Mucosa of descending colon (tissue), 3 donors: ENCODE data around the gene STUB1. TPM values are rescaled to one million over a fixed set of nuclear protein-coding genes. Genes with fewer than 3 reads are reported as not detected.

ENCODE experiments used
- ATAC-seq: fragments of 200-7000 bp; cut with Tn5 transposase; one replicate; pipeline ENCODE4 v1.9.1; 2020; ENCODE audit warnings: mild to moderate bottlenecking, moderate library complexity
- DNase-seq, 3 donors: peaks; one replicate each; pipeline ENCODE4 v3.0.0-alpha.2; 2020
- H3K36me3 ChIP-seq: fragments of 200-600 bp; one replicate; pipeline ENCODE4 v1.8.0; 2021; ENCODE audit warnings: low read depth, mild to moderate bottlenecking
- H3K4me1 ChIP-seq: fragments of 200-600 bp; one replicate; pipeline ENCODE4 v1.8.0; 2021; ENCODE audit warnings: low read depth, mild to moderate bottlenecking
- H3K4me3 ChIP-seq: fragments of 200-600 bp; one replicate; pipeline ENCODE4 v1.8.0; 2021; ENCODE audit warnings: mild to moderate bottlenecking
- H3K9me3 ChIP-seq: fragments of 200-600 bp; one replicate; pipeline ENCODE4 v1.8.0; 2021; ENCODE audit warnings: mild to moderate bottlenecking
- intact Hi-C, 2 donors: fragments of 100-400 bp; cut with DNase I in 1 of 2; cut with micrococcal nuclease in 1 of 2; formaldehyde crosslinking; loops; one replicate each; pipeline versions ENCODE4 v1.11.0 to v1.11.1; 2022; cut with DNase I, micrococcal nuclease
- long read RNA-seq, 2 donors: library from polyadenylated mRNA; unstranded; transcript quantifications; one replicate each; pipeline ENCODE4 v2.0.0, GENCODE V29; 2019 to 2021
- total RNA-seq, 3 donors: library from RNA; stranded (reverse); fragmentation: NEBNext Ultra II Directional in 2 of 3; extraction: Animal tissue kit (Norgen Biotek cat#: 25700) in 2 of 3; gene quantifications; one replicate each; pipeline versions ENCODE4 v1.2.1 to v1.2.4, GENCODE V29; 2021 to 2023
- TF ChIP-seq, protein P1 (sequence below): fragments of 200-600 bp; IDR thresholded peaks from one replicate; pipeline ENCODE4 v1.8.0; 2022; ENCODE audit warnings: antibody characterized with exemption, mild to moderate bottlenecking
- donor health status: DM: no; HTN: no; CAD: no; lungs with moderate emphysema.
- donor health status: DM: no; HTN: no; CAD: no.
- donor health status: DM: no; HTN: yes; CAD: no.

STUB1 gene
- 100 to 1,000 TPM in 2 of 3 donors, 10 to 100 TPM in 1; 77.8 to 119 (median 108) TPM for total RNA-seq
- long read RNA-seq, donor 1, transcript STUB1-201 (7 exons, 1,472 nt): major isoform, 293 of 342 reads
- long read RNA-seq, donor 1, partial matches to known transcripts: 18 of 342 reads
- long read RNA-seq, donor 1, other reads (novel, unspliced or antisense): 24 of 342 reads
- long read RNA-seq, donor 2, transcript STUB1-201 (7 exons, 1,472 nt): major isoform, 16 of 19 reads
- long read RNA-seq, donor 2, partial matches to known transcripts: 2 of 19 reads
- long read RNA-seq, donor 2, other reads (novel, unspliced or antisense): 1 of 19 reads

DNA sequence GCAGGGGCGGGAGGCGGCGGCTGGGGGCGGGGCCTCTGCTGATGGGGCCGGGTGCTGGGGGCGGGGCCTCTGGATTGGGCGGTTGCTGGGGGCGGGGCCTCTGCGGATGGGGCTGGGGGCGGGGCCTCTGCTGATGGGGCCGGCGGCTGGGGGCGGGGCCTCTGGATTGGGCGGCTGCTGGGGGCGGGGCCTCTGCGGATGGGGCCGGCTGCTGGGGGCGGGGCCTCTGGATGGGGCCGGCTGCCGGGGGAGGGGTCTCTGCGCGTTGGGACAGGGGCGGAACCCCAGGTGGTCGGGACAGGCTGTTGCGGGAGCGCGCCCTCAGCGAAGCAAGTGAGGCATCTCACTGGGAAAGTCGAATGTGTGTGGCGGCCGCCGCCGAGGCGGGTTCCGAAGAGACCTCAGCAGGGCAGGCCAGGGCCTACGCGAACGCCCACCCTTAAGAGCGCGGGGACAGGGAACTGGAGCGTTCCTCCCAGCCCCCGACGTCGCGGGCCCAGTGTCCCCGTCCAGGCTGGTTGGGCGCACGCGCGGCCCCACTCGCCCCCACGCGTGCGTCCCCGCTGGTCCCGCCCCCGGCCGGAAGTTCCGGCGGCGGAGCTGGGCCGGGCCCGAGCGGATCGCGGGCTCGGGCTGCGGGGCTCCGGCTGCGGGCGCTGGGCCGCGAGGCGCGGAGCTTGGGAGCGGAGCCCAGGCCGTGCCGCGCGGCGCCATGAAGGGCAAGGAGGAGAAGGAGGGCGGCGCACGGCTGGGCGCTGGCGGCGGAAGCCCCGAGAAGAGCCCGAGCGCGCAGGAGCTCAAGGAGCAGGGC, at the start of gene STUB1:
STUB1 (plus strand) TSS at position 597 of the 811 bp plus-strand sequence; CDS start at position 713, 116 bp downstream.
- intact Hi-C loops: no loop called here
- Histone ChIP-seq H3K9me3 (no peaks in the 10 kb centered on the region), H3K4me1 (peaks cover 67% of the 10 kb centered on the region), H3K4me3 (peak within 1 kb of the TSS; percentile 70), H3K36me3 (peaks cover 5% of the 10 kb centered on the region)
- TF ChIP-seq, protein P1, sequence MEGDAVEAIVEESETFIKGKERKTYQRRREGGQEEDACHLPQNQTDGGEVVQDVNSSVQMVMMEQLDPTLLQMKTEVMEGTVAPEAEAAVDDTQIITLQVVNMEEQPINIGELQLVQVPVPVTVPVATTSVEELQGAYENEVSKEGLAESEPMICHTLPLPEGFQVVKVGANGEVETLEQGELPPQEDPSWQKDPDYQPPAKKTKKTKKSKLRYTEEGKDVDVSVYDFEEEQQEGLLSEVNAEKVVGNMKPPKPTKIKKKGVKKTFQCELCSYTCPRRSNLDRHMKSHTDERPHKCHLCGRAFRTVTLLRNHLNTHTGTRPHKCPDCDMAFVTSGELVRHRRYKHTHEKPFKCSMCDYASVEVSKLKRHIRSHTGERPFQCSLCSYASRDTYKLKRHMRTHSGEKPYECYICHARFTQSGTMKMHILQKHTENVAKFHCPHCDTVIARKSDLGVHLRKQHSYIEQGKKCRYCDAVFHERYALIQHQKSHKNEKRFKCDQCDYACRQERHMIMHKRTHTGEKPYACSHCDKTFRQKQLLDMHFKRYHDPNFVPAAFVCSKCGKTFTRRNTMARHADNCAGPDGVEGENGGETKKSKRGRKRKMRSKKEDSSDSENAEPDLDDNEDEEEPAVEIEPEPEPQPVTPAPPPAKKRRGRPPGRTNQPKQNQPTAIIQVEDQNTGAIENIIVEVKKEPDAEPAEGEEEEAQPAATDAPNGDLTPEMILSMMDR: no peak
- DNase-seq (peak; percentile 87 to 93 (median 93)), ATAC-seq (peak; percentile 73)

DNA sequence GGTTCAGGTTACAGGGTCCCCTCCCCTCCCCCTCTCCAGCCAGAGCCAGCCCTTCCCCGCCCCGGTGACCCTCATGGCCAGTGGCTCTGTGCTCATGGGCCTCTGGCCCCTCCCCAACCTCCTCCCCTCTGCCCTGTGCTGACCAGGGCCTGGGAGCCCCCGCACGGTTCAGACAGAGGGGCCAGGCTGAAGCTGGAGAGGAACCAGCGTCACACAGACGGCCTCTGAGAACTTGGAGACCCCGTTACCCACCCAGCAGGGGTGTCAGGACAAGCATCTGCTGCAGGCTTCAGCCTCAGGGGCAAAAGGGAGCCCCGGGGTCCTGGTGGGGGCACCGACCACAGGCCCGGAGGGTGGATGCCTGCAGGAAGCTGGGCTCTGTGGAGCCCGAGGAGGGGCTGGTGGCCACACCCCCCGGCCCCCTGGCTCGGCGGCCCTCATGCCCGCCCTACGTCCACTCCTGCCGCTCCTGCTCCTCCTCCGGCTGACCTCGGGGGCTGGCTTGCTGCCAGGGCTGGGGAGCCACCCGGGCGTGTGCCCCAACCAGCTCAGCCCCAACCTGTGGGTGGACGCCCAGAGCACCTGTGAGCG, 49.3 kb upstream of the STUB1 start, which contains the start of gene WFIKKN1:
WFIKKN1 (plus strand) TSS at position 171 of the 591 bp plus-strand sequence; CDS start at position 440, 269 bp downstream.
- intact Hi-C loops: no loop called here
- DNase-seq (peak; percentile 41 to 76 (median 70)), ATAC-seq (peak; percentile 16)
- no peaks in the 10 kb centered on the region for H3K36me3 ChIP-seq
- no peaks in the 10 kb centered on the region for H3K9me3 ChIP-seq
- no peak within 1 kb of the TSS for H3K4me3 ChIP-seq
- TF ChIP-seq, protein P1: no peak
- peaks cover 19% of the 10 kb centered on the region for H3K4me1 ChIP-seq

DNA sequence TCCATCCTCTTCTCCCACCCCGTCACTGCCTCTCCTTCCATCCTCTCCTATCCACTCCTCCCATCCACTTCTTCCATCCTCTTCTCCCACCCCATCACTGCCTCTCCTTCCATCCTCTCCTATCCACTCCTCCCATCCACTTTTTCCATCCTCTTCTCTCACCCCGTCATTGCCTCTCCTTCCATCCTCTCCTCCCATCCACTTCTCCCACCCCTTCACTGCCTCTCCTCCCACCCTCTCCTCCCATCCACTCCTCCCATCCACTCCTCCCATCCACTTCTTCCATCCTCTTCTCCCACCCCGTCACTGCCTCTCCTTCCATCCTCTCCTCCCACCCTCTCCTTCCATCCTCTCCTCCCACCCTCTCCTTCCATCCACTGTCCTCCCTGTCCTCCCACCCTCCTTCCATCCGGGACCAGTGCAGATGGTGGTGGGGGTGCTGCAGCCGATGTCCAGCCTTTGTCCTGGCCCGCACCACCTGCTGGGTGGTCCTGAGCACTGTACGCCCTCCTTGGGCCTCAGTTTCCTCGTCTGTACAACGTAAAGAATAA, 48.3 kb upstream of the STUB1 start:
- intact Hi-C loops: no loop called here
- H3K36me3 ChIP-seq: no peaks in the 10 kb centered on the region
- no peak overlapping the region for H3K4me3 ChIP-seq
- DNase-seq: no peak
- no peaks in the 10 kb centered on the region for H3K9me3 ChIP-seq
- peaks cover 19% of the 10 kb centered on the region for H3K4me1 ChIP-seq
- TF ChIP-seq, protein P1: no peak
- ATAC-seq: no peak

DNA sequence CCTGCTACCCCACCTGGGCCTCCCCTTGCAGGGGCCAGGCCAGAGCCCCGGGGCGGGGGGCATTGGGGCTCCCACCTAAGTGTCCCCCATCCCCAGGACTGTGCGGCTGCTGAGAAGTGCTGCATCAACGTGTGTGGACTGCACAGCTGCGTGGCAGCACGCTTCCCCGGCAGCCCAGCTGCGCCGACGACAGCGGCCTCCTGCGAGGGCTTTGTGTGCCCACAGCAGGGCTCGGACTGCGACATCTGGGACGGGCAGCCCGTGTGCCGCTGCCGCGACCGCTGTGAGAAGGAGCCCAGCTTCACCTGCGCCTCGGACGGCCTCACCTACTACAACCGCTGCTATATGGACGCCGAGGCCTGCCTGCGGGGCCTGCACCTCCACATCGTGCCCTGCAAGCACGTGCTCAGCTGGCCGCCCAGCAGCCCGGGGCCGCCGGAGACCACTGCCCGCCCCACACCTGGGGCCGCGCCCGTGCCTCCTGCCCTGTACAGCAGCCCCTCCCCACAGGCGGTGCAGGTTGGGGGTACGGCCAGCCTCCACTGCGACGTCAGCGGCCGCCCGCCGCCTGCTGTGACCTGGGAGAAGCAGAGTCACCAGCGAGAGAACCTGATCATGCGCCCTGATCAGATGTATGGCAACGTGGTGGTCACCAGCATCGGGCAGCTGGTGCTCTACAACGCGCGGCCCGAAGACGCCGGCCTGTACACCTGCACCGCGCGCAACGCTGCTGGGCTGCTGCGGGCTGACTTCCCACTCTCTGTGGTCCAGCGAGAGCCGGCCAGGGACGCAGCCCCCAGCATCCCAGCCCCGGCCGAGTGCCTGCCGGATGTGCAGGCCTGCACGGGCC, 47.5 kb upstream of the STUB1 start:
- no peaks in the 10 kb centered on the region for H3K9me3 ChIP-seq
- ATAC-seq (no peak), DNase-seq (no peak)
- H3K4me1 ChIP-seq: peaks cover 24% of the 10 kb centered on the region
- intact Hi-C loops: no loop called here
- no peaks in the 10 kb centered on the region for H3K36me3 ChIP-seq
- TF ChIP-seq, protein P1: no peak
- H3K4me3 ChIP-seq: no peak overlapping the region
